ENCODE results near the gene THEMIS2. TPM values are rescaled to one million over a fixed set of nuclear protein-coding genes. Genes with fewer than 3 reads are reported as not detected.

THEMIS2 gene
- polyA plus RNA-seq, 1 donor, result 2.3 TPM

DNA sequence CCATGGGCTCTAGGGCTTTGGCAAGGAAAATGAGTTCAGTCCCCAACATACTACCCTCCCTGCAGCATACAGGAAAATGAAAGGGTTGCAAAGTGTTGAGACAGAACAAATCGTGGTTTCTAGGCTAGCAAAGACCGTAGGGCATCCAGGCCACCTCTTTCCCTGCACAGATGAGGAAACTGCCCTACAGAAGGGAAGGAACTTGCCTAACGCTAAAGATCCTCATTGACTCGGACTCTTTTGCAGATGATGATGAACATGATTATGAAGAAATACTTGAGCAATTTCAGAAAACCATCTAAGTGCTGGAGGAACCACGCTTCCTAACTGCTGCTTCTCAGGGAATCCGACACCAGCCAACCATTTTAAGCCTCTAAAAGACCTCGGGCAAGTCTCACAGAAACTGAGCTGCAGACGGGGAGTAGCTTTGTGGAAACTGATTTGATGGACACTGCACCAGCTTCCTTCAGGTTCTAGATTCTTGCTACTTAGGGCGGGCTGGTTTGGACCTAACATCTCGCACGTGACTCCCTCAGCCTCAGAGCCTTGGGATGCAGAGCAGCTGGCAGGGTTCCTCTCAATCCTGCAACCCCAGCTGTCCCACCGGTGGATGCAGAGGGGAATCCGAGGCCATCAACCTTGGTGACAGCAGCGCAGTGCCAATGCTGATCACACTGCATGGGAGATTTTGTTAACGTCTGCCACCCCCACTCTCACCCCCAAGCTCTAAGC, 13.4 kb downstream of the THEMIS2 start:
- DNase-seq, result no peak

DNA sequence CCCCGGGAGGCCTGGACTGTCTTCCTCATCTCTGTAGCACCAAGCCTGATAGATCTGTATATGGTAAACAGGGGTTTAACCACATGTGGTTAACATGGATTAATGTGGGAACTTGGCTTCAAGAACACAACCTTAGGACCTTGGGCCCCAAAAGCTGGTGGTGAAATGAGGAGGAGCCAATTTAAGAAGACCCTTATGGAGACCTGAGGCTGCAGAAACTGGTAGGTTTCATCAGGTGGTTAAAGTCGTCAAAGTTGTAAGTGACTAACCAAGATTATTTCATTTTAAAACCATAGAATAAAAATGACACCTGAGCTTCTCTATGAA, 14.0 kb downstream of the THEMIS2 start:
- DNase-seq, result no peak

DNA sequence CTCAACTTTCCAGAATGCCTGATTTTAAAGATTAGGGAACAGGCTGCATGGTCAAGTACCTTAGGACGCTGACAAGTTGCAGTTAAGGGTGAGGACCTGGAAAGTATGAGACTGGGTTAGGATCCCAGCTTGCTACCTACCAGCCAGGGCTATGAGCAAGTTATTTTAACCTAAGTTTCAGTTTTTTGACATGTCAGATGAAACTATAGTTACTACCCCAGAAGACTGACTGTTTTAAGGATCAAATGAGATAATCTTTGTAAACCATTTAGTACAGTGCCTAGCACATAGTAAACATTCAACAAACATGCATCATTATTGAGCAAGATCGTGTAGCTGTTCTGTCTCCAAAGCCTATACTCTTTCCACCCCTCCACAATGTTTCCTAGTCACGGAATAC, 14.4 kb downstream of the THEMIS2 start:
- no peak for DNase-seq

DNA sequence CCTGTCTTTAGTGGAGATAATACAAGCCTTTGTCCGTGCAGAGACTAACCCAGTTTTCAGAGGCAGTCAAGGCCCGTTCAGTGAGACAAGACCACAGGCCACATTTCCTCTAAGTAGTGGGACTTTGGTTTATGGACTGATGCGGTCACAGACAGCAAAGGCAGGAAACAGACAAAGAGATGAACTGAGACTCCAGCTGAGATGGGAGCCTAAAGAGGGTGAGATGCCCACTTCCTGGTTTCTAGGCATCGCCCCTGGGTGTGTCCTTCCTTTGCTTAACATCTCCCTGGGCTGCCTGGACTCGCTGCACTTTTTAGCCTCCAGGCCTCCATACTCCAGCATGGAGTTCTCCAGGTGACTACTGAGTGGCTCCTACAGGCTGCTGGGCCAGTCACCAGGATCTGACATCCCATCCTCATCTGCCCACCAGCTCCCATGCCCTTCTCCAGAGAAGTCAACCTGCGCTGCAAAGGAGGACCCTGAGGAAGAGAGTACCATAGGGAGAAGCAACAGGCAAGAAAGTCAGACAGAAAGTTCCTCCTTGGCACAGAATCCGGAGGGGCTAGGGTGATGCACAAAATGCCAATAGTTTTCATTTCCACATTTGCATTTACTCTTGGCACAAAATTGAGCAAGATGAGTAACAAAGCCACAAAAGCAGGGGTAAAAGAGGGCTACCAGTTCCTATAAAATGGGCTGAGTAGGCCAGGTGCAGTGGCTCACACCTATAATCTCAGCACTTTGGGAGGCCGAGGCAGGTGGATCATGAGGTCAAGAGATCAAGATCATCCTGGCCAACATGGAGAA, 15.1 kb downstream of the THEMIS2 start:
- DNase-seq, result no peak

DNA sequence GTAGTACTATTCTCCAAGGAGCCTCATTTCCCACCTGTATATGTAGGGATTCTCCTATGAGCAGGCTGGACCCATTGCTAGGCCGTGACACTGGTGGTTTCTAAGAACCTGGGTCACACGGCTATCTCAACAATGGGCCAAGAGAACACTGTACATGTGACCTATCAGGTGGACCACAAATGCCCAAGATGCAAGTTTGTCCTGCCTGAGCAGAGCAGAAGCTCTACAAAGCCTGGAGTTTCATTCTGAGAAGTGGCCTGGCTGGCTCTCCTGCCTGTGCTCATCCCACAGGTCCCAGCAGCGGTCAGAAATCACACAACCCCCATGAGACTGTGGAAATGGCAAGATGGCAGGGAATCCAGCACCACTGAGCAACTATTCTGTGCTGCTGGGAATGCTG, 17.2 kb downstream of the THEMIS2 start:
- DNase-seq, result no peak

DNA sequence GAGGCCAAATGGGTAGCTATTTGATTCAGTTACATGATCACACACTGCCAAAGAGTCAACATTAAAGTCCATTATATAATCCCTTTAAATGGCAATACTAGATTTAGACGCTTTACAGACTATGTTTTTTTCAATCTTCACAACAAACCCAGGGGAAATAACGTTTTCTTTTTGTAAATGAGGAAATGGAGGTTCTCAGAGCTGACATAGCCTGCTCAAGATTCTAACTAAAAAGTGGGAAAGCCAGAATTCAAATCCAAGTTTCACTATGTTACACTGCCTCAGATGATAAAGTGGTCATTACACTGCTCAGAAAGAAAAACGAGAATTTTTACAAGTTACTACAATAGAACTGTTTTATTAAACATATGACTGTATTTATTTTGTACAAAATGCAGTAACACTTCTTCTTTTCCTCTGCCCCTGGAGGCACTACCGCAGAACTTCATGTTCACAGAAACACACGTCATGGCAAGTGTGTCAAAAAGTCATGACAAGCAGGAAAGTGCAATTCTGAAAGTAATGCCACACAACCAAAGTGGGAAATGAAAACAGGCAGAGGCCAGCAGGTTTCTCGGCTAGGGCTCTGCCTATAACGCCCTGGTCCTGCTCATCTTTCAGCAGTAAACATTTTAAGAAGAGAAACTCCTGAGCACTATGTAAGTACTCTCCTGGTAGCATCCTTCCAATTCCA, 19.0 kb downstream of the THEMIS2 start:
- DNase-seq, result no peak

DNA sequence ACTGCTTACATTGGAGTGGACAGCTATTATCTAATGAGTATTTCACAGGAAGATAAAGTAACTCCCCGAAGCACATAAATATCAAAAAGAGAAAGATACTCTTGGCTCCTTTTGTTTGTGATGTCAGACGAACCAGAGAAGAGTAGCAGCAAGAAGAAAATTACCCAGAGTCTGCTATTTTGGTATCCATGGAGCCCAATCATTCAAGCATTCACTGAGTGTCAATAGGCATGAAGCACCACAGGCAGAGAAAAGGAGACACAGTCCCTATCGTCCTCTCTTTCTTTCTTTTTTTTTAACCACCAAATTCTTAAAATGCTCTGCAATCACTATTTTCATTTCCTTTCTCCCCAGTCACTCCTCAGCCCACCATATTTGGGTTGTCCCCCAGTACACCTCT, 22.2 kb downstream of the THEMIS2 start:
- DNase-seq, result no peak

DNA sequence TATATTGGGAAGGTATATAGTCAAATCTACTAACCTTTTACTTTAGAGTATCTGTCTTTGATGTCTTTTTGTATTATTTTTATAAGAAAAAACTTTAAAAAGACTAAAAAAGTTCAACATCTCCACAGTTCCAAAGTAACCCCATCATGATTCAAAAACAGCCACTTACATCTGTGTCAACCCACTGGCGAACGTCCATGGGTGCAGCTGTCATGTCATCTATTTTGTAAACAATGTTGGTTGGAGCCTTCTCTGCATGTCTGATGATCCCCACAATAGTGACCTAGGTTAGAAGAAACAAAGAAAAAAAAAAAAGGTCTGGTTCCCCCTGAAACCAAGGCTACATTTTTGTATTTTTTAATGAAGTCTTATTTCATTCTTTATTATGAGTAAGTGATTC, 34.4 kb downstream of the THEMIS2 start:
- DNase-seq, result no peak

DNA sequence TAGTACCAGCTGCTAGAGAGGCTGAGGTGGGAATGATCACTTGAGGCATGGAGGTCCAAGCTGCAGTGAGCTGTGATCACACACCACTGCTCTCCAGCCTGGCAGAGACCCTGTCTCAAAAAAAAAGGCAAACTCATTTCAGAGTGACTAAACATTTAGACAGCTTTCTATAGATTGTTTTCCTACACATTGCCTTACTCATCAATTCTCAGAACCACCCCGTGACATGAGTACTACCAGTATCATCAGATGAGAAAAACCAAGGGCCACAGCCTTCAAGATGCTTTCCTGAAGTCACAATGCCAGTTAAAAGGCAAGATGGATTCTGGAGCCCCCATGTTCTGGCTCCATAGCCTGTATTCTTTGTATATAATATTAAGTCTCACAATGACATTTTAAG, 40.1 kb downstream of the THEMIS2 start:
- DNase-seq, result no peak

DNA sequence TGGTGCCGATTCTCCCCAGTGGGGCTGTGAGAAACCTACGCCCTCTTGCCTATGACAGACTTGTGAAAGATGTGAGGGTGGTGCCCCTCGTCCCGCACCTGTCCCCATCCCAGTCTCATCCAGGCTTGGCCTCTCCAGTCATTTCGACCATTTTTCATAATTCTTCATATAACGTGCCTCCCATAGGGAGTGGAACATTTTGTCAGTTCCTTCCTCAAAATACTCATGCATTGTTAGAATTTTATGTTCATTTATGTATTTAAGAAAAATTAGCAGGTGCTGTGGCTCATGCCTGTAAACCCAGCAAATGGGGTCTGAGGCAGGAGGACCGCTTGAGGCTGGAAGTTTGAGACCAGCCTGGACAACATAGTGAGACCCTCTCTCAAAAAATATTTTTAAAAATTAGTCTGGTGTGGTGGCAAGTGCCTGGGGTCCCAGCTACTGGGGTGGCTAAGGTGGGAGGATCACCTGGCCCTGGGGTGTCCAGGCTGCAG, 42.8 kb downstream of the THEMIS2 start:
- no peak for DNase-seq

DNA sequence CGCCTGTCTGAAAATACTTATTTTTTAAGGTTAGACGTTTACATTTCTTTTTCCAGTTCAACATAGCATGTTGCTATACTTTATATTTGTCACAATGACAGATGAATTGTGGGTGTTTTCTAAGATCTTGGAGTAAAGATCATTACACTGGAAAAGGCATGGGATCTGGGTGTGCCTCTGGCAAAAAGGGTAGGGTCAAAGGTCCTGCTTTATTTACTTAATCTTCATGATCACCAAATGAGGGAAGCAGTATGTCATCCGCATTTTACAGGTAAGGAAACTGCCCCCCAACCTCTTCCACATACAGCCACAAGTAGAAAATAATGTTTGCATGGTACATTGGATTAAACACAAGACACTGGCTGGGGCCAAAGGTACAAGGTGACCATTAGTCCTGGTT, 49.9 kb downstream of the THEMIS2 start:
- DNase-seq, result no peak

DNA sequence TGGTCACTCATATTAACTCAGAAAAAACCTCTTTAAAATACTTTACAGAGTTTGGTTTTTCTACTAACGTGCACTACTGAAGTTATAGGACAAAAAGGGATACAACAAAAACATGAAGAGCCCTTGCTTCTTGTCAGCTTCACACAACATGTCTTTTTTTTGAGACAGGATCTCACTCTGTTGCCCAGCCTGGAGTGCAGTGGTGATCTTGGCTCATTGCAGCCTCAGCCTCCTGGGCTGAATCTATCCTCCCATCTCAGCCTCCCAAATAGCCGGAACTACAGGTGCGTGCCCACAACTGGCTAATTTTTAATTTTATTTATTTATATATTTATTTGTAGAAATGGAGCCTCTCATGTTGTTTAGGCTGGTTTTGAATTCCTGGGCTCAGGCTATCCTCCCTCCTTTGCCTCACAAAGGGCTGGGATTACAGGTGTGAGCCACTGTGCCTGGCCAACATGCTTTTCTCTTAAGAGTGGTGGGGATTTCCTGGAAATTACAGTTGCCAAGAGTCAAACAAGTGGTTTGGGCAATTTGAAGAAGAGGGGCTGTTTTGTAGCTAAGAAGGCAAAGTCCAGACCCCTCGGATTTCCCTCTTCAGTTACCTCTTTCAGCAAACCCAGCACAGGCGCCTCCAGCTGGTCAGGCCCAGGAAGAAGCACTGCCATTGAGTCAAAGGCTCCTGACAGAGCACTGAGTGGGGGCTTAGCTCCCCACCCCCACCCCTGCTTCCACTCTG, 56.0 kb downstream of the THEMIS2 start:
- no peak for DNase-seq

DNA sequence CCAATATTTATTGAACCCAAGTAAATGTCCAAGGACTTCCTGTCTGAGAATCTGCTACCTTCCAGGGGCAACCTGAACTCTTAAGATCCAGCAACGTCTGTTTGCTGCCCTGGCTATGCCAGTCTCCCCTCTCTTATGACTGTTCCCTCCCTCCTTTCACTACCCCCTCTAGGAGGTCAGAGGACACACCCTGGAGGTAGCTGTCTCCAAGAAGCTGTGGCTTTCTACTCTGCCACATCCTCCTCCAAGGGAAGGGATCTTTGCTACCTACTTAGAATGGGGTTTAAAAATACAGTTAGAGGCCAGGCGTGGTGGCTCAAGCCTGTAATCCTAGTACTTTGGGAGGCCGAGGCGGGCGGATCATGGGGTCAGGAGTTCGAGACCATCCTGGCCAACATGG, 58.8 kb downstream of the THEMIS2 start:
- DNase-seq, result no peak

DNA sequence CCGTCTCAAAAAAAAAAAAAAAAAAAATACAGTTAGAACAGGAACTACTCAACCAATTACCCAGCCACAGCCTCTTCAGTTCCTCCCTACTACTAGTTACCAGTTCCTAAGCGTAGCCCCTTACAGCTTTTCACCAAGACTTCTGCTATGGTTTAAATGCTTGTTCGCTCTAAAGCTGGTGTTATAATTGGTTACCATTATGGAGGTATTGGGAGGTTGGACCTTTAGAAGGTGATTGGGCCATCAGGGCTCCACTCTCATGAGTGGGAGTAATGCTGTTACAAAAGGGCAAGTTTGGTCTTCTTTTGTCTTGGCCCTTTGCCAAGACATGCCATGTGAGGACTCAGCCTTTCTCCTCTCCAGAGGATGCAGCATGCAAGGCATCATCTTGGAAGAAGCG, 59.4 kb downstream of the THEMIS2 start:
- no peak for DNase-seq

DNA sequence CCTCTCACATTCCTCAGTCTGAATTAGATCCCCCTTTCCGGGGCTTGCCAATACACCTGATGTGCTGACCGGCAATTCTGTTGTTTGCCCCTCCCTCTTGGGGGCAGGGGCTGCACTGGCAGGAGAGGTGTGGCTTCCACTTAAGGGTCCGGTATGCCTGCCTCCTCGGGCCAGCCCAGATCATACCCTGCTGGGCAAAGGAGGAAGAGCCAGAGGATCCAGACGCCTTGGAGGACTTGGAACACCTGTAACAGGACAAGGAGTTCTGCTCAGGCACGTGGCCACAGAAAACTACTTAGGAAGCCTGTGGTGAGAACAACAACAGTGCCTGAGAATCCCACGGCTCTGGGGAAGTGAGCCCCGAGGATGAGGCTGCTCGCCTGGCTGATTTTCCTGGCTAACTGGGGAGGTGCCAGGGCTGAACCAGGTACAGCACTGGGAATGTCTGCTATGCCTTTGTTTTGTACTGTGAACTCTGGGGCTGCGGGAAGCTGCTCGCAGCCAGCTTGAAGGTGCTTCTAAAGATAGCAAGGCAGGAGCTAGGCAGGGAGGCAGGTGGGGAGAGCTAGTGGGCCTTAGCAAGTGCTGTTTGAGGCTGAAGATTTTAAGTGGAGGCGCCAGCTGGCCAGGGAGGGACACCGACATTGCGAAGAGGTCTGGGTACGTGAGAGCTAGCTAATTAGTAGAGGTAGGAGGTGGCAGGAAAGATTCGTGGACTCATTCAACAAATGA, 62.6 kb downstream of the THEMIS2 start, which contains the start of gene SMPDL3B:
SMPDL3B (plus strand) TSS at position 183 of the 732 bp plus-strand sequence; CDS start at position 367, 184 bp downstream.
- peak; percentile 57 for DNase-seq

DNA sequence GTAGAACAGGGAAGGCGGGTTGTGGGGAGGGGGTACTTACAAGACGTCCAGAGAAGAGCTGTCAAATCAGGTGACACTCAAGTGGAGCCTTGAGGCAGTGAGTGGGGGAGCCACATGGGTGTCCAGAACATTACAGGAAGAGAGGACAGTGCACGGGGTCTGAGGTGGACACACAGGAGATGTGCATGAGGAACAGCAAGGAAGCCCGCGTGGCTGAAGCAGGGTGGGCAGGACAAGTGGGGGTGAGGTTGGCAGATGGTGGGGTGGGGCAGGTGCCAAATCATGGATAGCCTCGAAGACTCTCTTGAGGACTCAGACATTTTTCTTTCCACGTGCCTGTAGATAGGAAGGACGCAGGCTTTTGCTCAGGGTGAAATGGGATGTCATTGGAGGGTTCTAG, 63.4 kb downstream of the THEMIS2 start:
- no peak for DNase-seq

Other genes with a start within 250 kb of the THEMIS2 start
- 1.2 TPM for gene FGR, start 237.4 kb upstream of the THEMIS2 start, polyA plus RNA-seq (ENCODE audit: insufficient read length)
- gene IFI6, start 200.4 kb upstream of the THEMIS2 start, polyA plus RNA-seq (ENCODE audit: insufficient read length), result 14.9 TPM
- gene FAM76A, start 146.6 kb upstream of the THEMIS2 start, polyA plus RNA-seq (ENCODE audit: insufficient read length), result 20.4 TPM
- 54.7 TPM for gene STX12, start 99.3 kb upstream of the THEMIS2 start, polyA plus RNA-seq (ENCODE audit: insufficient read length)
- 55.5 TPM for gene PPP1R8, start 41.8 kb upstream of the THEMIS2 start, polyA plus RNA-seq (ENCODE audit: insufficient read length)
- gene RPA2, start 42.0 kb downstream of the THEMIS2 start, polyA plus RNA-seq (ENCODE audit: insufficient read length), result 58.8 TPM
- gene SMPDL3B, start 62.5 kb downstream of the THEMIS2 start, polyA plus RNA-seq (ENCODE audit: insufficient read length), result 12.8 TPM
- 7.8 TPM for gene XKR8, start 87.4 kb downstream of the THEMIS2 start, polyA plus RNA-seq (ENCODE audit: insufficient read length)
- gene EYA3, start 216.1 kb downstream of the THEMIS2 start, polyA plus RNA-seq (ENCODE audit: insufficient read length), result 64.1 TPM

Data from left kidney (tissue), 2 donors.